ENCODE measurements around the gene BICC1.

Gene BICC1

DNA sequence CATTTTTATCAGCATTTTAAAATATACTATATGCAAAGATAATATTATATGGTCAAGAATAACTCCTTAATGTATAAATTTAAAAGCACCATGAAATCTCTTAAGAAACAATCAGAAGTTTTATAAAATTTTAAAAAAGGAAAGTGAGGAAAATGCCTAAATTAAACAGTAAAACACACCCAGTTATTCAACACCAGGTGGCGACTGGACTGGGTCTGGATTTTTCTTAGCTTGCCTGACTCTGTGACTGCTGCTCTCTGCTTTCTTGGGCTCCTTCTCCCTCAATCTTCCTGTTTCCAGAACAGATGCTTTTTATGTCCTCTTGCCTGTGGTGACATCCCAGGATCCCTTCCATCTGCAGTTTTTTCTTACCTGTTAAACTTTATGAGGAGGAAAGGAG lies 200.3 kb downstream of the BICC1 start:
- DNase-seq: no peak

DNA sequence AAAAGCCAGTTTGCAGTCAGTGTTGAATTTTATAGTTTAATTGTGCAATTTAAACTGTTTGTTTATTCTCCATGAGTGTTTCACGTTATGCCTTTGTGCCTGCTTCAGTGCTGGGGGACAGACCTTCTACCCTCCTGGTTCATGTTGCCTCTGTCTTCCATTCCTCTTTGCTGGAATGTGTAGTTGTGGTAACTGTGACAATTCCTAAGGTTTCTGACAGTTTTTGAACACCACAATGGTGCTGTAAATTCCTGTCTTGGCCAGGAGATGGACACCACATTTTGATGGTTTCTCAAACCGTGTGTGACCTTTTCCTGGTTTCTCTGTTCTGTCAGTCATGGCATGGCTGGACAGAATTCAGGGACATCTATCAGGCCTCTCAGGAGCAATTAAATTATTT lies 201.7 kb downstream of the BICC1 start:
- no peak for DNase-seq

DNA sequence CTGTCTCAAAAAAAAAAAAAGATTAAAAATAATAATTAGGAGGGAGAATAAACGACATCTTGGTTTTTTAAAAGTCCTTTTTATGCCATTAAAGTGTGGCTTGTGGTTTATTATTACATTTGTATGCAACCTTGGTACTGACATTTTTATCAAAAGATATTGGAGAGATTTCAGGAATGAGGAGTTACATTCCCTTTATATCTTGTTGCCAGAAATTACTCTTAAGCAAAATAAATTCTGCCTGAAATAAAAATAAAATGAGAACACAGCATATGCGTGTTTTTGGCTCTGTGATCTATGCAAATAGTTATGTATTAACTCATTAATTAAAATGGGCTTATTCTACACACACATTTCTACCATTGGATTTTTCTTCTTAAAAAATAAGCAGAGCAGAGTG lies 202.4 kb downstream of the BICC1 start:
- no peak for DNase-seq

DNA sequence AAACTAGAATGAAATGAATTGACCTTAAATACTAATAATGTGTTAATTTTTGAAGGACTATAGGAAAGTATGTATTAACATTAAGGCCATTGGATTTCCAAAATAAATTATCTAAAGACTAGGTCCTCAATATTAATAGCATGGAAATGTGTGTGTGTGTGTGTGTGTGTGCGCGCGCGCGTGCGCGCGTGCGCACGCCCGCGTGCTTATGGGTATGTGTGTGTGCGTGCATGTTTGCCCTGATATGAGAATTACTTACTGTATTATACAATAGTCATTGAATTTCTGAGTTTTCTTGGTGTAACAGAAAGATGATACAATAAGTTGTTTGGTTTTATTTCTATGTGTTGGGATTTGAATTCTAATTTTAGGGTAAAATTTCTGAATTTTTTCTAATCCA lies 205.9 kb downstream of the BICC1 start:
- no peak for DNase-seq

DNA sequence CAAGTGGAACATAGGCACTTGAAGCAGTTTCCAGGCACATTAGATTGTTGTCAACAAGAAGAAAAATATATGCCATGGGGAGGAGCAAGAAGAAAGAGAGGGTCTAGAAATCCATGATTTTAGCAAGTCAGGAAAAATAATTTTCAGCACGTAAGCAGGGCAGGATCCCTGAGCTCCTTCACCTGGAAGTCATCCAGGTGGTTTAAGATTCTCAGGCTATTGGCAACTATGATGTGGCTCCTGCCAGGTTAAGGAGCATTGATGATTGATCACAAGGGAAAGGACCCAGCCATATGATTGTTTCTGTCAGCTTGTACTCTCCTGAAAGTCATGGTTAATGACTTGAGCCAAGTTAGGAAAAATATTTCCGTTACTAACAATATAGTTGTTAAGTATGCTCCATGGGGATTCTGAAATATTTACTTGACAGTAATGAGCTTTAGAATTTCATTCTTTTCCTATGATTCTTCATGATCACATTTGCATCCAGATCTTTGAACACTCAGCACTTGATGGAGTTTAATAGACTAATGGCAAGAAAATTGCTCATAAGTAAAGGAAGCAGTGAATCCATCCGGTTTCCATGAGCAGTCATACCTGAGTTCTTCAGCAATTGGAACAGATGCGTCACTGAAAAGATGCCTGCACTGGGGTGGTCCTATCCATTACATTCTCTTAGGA lies 209.1 kb downstream of the BICC1 start:
- no peak for DNase-seq

DNA sequence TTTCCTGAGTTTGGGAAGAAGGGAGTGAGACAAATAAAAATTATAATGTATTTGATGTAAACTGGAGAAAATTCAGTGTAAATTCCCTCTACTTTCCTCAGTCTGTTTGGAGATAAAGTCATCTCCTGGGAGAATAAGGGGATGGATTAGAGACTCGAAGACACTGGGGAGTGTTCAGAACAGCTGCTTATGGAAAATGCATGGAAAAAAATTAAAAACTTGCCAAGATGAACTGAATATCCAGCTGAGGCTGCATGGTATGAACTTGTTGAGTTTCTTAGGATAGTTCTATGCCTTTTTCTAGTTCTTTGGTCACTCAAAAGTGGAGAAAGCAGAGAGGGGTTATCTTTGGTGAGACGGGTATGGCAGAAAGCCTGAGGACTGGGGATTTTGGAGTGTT lies 210.5 kb downstream of the BICC1 start:
- no peak for DNase-seq

DNA sequence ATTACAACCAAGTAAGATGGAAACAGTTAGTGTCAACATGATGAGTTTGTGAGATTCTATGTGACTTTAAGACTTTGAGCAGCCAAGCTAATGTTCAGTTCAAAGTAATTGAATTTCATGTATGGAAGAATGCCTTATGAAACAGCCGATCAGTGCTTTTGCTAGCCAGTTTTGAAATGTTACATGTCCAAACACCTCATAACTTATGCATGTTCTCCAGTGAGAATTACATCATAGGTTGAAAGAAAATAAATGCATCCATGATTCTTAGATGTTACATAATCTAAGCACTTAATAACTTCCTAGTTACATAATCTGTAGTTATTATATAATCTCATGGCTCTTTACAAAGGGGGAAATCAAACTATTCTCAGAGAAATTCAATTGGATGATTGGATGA lies 211.3 kb downstream of the BICC1 start:
- no peak for DNase-seq

DNA sequence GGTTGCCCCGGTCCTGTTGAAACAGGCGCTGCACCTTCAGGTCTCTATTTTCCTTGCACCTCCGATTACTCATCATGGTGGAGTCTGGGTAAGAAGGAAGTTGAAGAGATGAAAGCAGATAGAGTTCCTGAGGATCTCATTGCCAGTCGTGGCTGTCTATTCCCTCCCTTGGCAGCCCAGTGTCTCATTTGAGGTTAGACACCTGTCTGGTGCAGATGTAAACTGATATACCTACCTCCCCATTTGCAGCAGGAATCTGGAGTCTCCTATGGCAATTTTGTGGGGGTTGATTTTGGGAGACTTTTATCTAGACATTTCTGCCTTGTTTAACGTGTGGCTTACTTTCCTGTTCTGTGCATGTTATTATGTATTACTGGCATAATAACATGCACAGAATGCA lies 212.1 kb downstream of the BICC1 start:
- no peak for DNase-seq

DNA sequence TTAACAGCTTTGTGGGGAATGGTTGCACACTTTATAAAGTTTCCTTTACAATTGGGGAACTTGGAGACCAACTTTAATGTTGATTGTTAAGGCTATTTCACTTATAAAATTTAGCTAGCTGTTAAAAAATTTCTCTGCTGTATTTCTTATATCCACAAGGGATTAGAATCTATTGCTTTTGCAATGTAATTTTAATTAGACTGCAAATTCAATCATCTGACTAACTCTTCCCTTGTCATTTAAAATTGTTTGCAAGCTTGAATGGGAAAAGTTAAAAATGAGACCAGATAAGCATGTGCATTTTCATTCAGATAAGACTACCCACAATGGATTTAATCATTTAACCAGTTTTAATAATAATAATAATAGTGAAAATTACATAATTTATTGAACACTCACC lies 213.2 kb downstream of the BICC1 start:
- no peak for DNase-seq

DNA sequence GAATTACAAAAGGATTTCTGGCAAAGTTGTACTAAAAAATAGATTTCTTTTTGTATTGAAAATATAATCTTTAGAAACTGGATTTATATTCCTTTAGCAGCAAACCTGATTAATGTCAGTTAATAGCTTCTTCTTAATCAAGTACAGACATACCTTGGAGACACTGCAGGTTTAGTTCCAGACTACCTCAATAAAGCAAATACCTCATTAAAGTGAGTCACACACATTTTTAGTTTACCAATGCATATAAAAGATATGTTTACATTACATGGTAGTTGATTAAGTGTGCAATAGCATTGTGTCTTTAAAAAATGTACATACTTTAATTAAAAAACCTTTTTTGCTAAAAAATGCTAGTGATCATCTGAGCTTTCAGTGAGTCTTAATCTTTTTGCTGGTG lies 215.0 kb downstream of the BICC1 start:
- DNase-seq: no peak

DNA sequence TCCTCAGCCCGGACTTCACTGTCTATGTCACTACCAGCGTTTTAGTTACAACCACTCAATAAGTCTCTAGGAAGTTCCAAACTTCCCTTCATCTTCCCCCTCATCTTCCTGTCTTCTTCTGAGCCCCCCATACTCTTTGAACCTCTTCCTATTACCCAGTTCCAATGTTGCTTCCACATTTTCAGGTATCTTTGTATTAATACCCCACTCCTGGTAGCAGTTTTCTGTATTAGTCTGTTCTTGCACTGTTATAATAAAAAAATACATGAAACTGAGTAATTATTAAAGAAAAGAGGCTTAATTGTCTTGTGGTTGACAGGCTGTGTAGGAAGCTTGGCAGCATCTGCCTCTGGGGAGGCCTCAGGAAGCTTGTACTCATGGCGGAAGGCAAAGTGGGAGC lies 218.6 kb downstream of the BICC1 start:
- no peak for DNase-seq

DNA sequence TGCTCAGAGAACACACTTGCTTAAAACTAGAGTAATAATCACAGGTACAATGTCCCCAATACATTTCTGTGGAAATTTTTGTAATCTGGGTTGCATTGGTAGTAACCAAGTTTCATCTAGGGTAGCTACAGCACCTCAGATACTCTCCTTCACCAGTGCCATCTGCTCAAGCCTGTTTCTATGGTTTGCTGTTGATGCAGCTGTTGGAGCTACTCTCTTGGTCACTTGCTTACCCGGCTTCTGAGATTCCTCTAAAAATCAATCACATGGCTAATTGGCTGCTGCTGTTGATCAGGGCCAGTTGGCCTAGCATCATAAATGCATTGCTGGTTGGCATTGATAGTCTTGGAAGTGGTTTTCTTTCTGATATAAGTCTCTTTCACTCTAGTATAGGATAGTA lies 220.8 kb downstream of the BICC1 start:
- no peak for DNase-seq

DNA sequence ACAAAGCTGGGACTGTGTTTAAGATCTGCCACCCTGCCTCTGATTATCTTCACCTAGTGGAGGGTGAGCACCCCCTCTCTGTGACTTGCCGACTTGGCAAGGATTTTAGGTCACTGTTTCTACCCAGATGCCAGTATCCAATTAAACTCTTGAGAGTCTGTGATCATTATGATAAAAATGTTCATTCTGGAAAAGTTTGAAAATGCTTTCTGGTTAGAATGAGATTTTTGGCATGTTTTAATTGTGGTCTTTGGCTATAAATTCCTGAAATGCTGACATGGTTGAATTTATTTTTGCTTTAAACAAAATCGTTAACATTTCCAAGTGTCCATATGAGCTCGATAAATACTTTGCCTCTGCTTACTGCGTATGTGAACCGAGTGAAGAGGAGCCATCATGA lies 221.4 kb downstream of the BICC1 start:
- no peak for DNase-seq

DNA sequence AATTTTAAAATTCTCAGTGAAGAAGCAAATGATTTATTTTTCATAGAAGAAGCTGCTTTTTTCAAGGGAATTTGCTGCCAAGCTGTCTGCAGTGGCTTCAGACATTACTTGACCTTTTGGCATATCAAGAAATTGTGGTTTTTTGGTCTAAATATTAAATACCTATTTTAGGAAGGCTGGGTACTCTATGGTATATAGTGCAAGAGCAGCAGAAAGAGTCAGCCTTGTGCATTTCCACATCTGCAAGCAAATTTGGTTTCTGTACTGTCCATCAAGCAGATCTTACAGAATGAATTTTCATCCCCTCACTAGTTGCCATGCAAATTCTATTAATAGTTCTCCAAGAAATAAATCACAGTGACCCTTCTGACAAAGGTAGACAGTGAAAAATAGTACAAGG lies 222.0 kb downstream of the BICC1 start:
- DNase-seq: no peak

DNA sequence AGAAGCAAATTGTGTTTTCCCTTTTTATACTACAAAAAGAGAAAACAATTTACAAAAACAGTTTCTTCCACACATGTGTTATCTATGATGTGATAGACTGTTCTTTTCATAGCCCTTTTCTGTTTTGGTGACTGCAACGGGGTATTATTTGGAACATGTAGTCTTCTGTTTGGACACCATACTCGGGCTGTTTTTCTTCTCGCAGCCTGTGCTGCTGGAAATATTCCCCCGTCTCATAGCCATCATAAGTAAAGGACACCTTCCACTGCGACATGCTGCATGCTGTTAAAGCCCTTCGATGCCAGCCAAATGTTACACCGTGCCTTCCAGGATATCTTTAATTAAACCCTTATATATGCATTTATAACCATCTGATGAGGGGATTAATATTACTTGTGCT lies 222.4 kb downstream of the BICC1 start:
- DNase-seq: no peak

DNA sequence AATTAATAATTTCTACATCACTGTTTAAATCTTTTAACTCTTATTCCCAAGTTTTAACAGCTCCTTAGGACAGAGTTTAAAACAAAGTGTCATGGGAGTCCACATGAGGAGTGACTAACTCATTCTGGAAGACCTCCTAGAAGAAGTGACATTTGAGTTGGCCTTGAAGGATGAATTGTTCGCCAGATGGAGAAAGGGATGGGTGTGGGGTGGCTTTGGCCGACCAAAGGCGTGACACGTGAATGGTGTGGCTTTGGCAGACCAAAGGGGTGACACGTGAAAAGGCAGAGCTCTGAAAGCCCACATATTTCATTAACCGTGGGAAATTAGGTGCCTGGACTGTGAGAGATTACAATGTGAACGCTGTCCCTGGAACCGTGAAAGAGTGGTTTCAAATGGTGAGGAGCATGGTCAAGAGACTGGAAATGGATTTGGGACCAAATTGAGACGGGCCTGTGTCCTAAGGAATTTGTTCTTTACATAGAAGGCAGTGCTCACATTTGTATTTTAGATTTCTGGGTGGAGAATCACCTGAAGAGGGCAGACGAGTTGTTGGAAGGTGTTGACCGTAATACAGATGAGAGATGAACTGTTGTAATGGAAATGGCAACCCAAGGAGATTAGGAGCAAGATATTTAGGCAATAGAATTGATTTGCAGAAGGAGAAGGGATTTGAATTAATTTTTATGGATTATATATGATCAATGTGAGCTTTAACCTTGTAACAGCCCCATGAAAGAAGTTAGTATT lies 228.1 kb downstream of the BICC1 start:
- DNase-seq: no peak

DNA sequence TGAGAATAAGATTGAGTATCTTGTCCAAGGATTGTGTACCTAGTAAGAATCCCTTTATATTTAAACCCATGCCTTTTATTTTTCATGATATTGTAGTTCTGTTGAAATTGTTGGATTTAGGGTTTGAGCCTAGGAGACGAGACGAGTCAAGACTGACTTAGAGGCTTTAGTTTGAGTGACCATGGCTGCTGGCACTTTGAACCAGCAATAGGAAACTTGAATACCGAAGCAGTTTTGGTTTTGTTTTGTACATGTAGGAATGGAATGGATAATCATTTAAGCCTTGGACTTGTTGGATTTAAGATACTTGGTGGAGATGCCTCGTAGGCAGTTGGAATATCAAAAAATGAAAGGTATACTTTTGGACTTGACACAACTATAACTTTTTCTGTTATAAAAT lies 229.0 kb downstream of the BICC1 start:
- DNase-seq: no peak

DNA sequence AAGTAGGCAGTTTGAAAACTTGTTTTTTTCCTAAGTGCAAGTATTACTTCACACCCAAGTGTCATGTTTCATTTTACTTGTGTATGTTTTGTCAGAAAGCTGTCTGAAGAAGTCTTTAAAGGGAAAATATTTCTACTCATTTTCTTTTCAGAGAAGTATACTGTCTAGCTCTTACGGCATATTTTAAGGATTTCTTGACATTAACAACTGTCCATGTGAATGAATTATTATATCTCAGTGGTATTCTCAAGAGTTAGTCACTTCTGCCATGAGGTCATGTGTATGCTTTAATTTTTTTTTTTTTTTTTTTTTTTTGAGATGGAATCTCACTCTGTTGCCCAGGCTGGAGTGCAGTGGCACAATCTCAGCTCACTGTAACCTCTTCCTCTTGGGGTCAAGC lies 229.5 kb downstream of the BICC1 start:
- no peak for DNase-seq

DNA sequence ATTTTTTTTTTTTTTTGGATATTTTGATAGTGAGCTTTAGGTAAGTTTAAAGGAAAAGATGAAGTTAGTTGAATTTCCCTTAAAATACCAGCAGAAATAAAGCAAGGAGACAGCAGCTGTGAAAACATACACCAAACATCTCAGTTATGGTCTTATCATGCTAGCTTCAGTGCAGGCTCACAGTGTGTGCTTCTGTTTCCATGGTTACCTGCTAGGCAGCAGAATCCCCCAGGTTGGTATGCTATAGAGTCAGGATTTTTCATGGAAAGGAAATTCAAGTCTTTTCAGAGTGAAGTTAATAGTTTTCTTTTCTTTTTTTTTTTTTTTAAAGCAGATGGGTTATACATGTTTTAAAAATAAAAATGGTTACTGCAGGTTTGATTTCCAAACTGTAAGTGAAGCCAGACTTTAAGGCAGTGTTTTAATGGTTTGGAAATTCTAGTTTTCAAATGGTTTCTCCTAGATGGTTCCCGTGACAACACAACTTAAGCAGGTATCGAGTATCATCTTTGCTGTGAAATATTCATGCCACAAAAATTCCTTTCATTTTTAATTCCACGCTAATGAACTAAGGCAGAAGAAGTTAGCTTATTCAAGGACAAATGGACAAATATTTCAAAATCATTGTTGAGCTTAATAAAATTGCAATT lies 230.9 kb downstream of the BICC1 start:
- DNase-seq: no peak

DNA sequence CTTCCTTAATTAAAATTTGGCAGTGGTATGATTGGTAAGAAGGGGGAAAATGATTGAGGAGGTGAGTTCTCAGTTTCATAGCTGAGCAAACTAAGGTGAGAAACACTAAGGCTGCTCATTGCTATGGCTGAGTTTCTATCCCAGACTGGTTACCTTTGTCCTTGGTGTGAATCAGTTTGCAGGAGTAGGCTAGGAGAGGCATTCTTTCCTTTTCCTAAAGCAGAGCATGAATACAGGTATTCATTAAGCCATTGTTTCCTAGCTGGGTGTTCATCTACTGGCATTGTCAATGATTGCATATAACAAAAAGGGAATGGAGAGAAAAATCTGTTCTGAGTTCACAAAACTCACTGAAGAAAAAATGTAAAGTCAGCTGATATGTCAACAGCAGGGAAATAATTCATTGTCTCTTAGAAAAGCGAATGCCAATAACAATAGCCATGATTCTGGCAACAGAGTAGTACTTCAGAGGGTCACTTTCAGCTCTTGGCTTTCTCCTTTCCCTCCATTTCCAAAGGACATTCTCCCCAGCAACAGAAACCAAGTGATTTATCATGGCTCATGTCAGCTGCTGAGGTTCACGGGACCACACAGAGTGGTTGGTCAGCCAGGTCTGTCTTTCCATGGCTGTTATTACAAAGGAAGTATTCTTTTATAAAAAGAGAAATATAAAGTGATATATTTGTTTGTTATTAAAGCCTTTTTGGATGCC lies 234.0 kb downstream of the BICC1 start:
- no peak for DNase-seq

DNA sequence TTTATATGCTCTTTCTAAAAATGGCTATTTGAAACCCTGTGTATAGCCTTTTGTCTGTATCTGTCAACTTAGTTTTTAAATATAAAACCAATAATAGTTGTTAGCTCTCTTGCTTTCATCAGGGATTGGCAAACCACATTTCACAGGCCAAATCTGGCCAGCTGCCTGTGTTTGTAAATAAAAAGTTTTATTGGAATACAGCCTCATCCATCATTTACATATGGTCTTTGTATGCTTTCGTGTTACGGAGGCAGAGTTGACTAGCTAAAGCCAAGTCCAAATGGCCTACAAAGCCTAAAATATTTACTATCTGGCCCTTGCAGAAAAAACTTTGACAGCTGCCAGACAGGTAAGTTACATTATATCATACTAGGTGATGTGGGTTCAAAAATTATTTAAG lies 235.0 kb downstream of the BICC1 start:
- DNase-seq: no peak

DNA sequence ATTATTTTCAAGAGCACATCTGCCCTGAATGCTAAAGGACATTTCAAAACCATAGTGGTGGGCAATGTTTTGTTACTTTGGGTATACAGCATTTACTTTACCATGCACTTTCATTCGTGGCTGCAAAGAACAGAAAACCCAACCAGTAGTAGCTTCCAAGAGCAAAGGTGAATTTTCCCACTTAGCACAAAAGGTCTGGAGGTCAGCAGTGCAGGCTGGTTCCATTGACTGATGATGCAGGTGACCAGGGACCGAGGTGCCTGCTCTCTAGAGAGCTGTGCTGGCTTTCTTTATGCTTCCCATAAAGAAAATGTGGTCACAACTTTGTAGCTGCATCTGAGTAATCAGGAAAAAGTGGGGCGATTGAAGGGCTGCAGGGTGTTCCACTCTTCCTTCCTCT lies 240.0 kb downstream of the BICC1 start:
- DNase-seq: no peak

DNA sequence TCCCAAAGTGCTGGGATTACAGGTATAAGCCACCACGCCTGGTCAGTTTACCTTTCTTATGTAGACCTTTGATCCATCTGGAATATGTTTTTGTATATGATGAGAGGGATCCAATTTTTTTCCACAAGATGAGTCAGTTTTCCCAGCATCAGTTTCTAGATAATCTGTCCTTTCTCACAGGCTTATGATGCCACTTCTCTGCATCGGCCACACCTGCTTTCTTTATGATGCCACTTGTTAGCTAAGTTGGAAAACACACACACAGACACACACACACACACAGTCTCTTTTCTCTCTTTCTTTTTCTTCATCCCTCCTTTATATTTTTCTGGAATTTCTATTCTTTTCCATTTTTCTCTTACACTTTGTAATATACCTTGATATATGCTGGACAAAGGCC lies 240.8 kb downstream of the BICC1 start:
- no peak for DNase-seq

All from activated gamma-delta T cell treated with Interleukin-2 at 50 U/mL for 16 hours (primary cell).